HG03159 (cell line): ENCODE data around the gene OBSCN.

Experiments
- ATAC-seq: cut with Tn5 transposase; IDR thresholded peaks from one replicate; pipeline ENCODE4 v1.9.1; 2021; ENCODE audit warnings: mild to moderate bottlenecking, moderate library complexity; ENCODE audit not compliant: unreplicated experiment

OBSCN gene

GRCh38 chr1:228286505-228287417, 78.9 kb downstream of the OBSCN start:
- no peak for ATAC-seq

- no peak for ATAC-seq
Measured at GRCh38 chr1:228287541-228288425, 79.9 kb downstream of the OBSCN start.

DNA sequence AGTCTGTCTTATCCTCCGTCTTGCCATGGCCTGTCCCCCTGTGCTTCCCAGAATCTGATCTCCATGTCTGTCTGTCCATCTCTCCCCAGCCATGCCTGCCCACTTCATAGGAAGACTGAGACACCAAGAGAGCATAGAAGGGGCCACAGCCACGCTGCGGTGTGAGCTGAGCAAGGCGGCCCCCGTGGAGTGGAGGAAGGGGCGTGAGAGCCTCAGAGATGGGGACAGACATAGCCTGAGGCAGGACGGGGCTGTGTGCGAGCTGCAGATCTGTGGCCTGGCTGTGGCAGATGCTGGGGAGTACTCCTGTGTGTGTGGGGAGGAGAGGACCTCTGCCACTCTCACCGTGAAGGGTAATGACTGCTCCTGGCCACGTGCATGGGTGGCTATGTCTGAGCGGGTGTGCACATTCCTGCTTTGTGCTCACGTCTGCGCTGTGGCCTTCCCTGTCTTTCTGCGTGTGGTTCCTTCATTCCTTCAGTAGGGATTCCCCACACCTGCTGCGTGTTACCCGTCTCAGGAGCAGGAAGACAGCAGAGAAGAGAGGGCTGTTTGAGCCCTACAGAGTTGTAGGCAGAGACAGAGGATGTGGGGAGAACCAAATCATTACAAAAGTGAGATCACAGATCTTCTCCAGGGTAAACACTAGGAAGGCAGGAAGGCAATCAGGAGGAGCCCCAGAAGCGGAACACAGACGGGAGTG, 80.8 kb downstream of the OBSCN start:
- ATAC-seq: no peak

- ATAC-seq: no peak
Measured at GRCh38 chr1:228289239-228289849, 81.5 kb downstream of the OBSCN start.

GRCh38 chr1:228289996-228290881, 82.4 kb downstream of the OBSCN start:
- ATAC-seq: no peak

- ATAC-seq: no peak
Measured at GRCh38 chr1:228291906-228292608, 84.2 kb downstream of the OBSCN start.

GRCh38 chr1:228292609-228292911, 84.7 kb downstream of the OBSCN start:
- no peak for ATAC-seq

DNA sequence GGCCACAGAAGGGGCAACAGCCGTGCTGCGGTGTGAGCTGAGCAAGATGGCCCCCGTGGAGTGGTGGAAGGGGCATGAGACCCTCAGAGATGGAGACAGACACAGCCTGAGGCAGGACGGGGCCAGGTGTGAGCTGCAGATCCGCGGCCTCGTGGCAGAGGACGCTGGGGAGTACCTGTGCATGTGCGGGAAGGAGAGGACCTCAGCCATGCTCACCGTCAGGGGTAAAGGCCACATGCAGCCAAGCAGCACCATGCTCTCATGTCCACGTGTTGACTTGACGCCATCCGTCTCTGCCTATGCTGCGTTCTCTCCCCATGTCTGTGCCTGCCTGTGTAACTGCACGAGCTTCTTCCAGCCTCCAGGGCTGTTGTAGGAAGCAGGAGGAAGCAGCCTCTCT, 85.5 kb downstream of the OBSCN start:
- ATAC-seq: no peak

GRCh38 chr1:228293816-228294500, 86.1 kb downstream of the OBSCN start:
- ATAC-seq: no peak

DNA sequence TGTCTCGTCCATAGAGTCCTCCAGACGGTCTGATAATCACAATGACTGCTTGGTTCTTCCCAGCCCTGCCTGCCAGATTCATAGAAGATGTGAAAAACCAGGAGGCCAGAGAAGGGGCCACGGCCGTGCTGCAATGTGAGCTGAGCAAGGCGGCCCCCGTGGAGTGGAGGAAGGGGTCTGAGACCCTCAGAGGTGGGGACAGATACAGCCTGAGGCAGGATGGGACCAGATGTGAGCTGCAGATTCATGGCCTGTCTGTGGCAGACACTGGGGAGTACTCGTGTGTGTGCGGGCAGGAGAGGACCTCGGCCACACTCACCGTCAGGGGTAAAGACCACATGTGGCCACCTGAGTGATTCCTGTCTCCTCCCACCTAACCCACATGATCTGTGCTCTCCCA, 86.9 kb downstream of the OBSCN start:
- ATAC-seq: no peak

DNA sequence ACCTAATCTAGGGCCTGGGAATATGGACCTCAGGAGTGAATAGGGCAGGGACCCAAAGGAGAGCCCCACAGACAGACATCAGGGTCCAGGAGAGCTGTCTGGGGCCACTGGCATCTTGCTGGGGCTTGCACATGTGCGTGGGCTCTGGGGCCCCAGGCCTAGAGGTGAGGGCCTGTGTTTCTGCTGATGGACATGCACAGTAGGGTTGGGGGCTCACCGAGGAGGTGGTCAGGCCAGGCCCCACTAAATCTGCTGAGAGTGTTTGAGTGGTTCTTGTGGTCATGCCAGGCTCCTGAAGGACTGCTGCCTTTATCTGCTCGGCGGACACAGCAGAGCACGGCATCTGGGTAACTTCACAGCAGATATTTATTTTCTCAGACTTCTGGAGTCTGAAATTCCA, 87.4 kb downstream of the OBSCN start:
- ATAC-seq: no peak

GRCh38 chr1:228295981-228296380, 88.1 kb downstream of the OBSCN start:
- ATAC-seq: no peak

DNA sequence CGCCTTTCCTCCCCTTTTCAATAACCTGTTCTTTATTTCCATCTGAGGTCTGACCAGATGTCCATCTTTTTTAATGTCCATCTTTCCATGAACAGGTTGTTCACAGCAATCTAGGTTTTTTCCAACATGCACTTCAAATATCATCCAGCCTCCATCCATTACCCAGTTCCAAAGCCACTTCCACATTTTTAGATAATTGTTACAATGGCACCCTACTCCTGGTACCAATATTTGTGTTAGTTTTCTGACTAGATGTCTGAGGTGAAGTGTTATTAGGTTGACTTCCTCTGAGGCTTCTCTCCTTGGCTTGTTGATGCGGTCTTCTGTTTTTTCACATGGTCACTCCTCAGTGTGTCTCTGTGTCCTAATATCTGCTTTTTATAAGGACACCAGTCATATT, 89.4 kb downstream of the OBSCN start:
- no peak for ATAC-seq

GRCh38 chr1:228297822-228298221, 90.0 kb downstream of the OBSCN start:
- no peak for ATAC-seq

DNA sequence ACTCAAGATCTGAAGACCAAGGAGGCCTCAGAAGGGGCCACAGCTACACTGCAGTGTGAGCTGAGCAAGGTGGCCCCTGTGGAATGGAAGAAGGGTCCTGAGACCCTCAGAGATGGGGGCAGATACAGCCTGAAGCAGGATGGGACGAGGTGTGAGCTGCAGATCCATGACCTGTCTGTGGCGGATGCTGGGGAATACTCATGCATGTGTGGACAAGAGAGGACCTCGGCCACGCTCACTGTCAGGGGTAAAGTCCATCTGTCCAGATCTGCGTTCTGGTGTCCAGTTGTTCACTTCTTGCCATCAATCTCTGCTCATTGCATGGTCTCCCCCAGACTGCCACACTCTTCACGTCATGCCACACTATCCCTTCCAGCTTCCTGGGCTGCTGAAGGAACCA, 90.6 kb downstream of the OBSCN start:
- ATAC-seq: no peak

DNA sequence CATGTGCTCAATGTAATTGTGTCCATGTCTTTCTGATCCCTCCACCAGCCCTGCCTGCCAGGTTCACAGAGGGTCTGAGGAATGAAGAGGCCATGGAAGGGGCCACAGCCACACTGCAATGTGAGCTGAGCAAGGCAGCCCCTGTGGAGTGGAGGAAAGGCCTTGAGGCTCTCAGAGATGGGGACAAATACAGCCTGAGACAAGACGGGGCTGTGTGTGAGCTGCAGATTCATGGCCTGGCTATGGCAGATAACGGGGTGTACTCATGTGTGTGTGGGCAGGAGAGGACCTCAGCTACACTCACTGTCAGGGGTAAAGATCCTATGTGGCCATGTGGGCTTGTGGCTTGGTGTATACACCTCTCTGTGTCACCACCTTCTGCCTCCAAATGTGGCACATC, 91.4 kb downstream of the OBSCN start:
- ATAC-seq: no peak

- ATAC-seq: no peak
Measured at GRCh38 chr1:228299901-228300300, 92.1 kb downstream of the OBSCN start.

DNA sequence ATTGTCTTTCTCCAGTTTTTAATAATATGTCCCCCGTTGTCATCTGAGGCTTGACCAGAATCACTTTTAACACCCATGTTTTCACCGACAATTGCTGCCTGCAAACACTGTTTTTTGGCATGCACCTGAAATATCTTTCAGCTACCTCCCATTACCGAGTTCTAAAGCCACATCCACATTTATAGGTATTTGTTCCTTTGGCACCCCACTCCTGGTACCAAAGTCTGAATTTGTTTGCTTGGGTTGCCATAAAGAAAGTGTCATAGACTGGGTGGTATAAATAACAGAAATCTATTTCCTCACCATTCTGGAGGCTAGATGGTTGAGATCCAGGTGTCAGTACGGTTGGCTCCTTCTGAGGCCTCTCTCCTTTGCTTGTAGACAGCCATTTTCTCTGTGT, 94.2 kb downstream of the OBSCN start:
- ATAC-seq: no peak

DNA sequence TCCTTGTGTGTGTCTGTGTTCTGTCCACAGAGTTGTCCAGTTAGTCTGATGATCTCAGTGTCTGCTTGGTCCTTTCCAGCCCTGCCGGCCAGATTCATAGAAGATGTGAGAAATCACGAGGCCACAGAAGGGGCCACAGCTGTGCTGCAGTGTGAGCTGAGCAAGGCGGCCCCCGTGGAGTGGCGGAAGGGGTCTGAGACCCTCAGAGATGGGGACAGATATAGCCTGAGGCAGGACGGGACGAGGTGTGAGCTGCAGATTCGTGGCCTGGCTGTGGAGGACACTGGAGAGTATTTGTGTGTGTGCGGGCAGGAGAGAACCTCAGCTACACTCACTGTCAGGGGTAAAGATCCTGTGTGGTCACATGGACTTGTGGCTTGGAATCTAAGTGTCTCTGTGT, 95.8 kb downstream of the OBSCN start:
- no peak for ATAC-seq
